Caco-2 (cell line): Measurements from ENCODE around the gene PBX2. TPM values are rescaled to one million over a fixed set of nuclear protein-coding genes. Genes with fewer than 3 reads are reported as not detected.

Experiments
- BruUV-seq: library from RNA; stranded (reverse); fragments of 400-500 nt; replicated peaks from 2 replicates; lab custom pipeline; 2021; lab: Mats Ljungman, UMichigan
- CTCF ChIA-PET: fragments of 300-600 bp; sonication (Branson Sonifier 250); formaldehyde crosslinking; loops from one replicate; lab custom pipeline; 2022; ENCODE audit warnings: antibody characterized with exemption; lab: Charles Lee
- POLR2A ChIA-PET: fragments of 300-600 bp; sonication (Branson Sonifier 250); formaldehyde crosslinking; loops from one replicate; lab custom pipeline; 2022; ENCODE audit warnings: antibody characterized with exemption; lab: Charles Lee
- DNase-seq, 2 experiments: peaks; one replicate each; pipeline versions ENCODE4 v3.0.0 to v3.0.0-alpha.2; 2020 to 2022
- H3K27me3 ChIP-seq: replicated peaks from 2 replicates; pipeline ENCODE4 v1.6.0; 2011; ENCODE audit warnings: low read length; ENCODE audit not compliant: control insufficient read depth, insufficient read depth
- H3K36me3 ChIP-seq: 2 replicates; pipeline ENCODE4 v1.5.1; 2011; ENCODE audit warnings: low read length; ENCODE audit not compliant: control insufficient read depth, insufficient read depth
- H3K4me1 ChIP-seq: fragments of 250-450 bp; sonication (Bioruptor Pico); 2 replicates; pipeline ENCODE4 v1.5.1; 2020; ENCODE audit warnings: mild to moderate bottlenecking
- H3K4me3 ChIP-seq: 2 replicates; pipeline ENCODE4 v1.5.1; 2011; ENCODE audit warnings: low read depth, mild to moderate bottlenecking, control low read depth, low read length
- H3K9me3 ChIP-seq: fragments of 250-450 bp; sonication (Bioruptor Pico); 2 replicates; pipeline ENCODE4 v1.5.1; 2020; ENCODE audit warnings: mild to moderate bottlenecking, moderate library complexity
- H3K27ac Mint-ChIP-seq: one replicate; pipeline ENCODE4 v1.8.0; 2022; ENCODE audit warnings: mixed read lengths; ENCODE audit not compliant: unreplicated experiment
- H3K27me3 Mint-ChIP-seq: one replicate; pipeline ENCODE4 v1.8.0; 2022; ENCODE audit warnings: mixed read lengths; ENCODE audit not compliant: insufficient read depth, unreplicated experiment
- H3K36me3 Mint-ChIP-seq: one replicate; pipeline ENCODE4 v1.8.0; 2022; ENCODE audit warnings: mild to moderate bottlenecking, mixed read lengths; ENCODE audit not compliant: insufficient read depth, unreplicated experiment
- H3K4me1 Mint-ChIP-seq: one replicate; pipeline ENCODE4 v1.8.0; 2022; ENCODE audit warnings: low read depth, mixed read lengths; ENCODE audit not compliant: unreplicated experiment
- H3K4me3 Mint-ChIP-seq: one replicate; pipeline ENCODE4 v1.8.0; 2022; ENCODE audit warnings: mild to moderate bottlenecking, moderate library complexity, mixed read lengths; ENCODE audit not compliant: unreplicated experiment
- H3K9me3 Mint-ChIP-seq: one replicate; pipeline ENCODE4 v1.8.0; 2022; ENCODE audit warnings: mixed read lengths; ENCODE audit not compliant: unreplicated experiment
- intact Hi-C: fragments of 100-400 bp; cut with micrococcal nuclease; formaldehyde crosslinking; loops from one replicate; pipeline ENCODE4 v1.10.0; 2022; ENCODE audit not compliant: unreplicated experiment
- total RNA-seq: library from RNA; stranded (reverse); gene quantifications from 2 replicates; pipeline ENCODE4 v1.2.3, GENCODE V29; 2022
- TF ChIP-seq, protein P1 (sequence below), 2 experiments: fragments of 200-600 bp in 1 of 2; IDR thresholded peaks; 1 replicate in 1 of 2; 2 replicates in 1 of 2; pipeline versions ENCODE4 v1.5.1 to v1.8.0; 2011 to 2022; ENCODE audit warnings: antibody characterized with exemption in 1 of 2, control low read depth in 1 of 2, inconsistent platforms in 1 of 2, low read depth in 1 of 2, low read length in 1 of 2, mild to moderate bottlenecking in 1 of 2, moderate library complexity in 1 of 2; ENCODE audit not compliant: insufficient read depth in 1 of 2, severe bottlenecking in 1 of 2, unreplicated experiment in 1 of 2

PBX2 gene
- total RNA-seq, 1 experiment from 2014 or later = 96.3 TPM

DNA sequence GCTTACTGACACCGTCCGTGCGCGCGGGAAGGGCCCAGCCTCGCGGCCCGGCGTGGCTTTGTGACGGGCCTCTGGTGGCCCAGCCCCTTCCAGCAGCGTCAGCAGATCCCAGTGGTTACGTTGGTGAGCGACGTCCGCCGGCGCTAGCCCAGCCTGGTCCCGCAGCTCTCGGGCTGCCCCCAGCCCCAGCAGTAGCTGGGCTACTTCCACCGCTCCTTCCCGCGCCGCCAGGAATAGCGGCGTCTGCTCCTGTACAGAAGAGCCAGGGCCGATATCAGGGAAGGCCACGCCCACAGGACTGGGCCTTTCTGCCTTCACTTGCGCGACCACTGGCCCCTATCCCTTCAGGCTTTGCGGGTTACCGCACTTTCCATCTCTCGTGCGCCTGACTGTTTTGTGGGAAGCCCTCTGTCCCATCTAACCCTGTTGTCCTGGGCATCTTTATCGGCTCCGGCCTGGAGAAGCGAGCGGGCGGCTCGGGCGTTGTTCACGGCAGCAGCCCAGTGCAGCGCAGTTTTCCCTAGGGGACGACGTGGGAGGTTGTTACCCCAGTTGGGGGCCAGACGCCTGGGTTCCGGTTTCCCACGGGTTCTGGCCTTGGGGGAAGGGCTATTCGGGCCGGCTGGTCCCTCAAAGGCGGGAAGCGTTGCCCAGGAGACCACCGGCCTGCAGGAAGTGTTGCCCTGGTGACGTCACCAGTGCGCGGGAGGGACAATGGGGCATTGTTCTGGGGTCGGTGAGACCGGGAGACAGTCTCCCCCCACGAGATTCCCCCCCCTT is 6.1 kb upstream of the PBX2 start:
- Mint-ChIP-seq H3K27me3 (no peaks in the 10 kb centered on the region), H3K27ac (peak overlapping the region; percentile 99), H3K9me3 (no peaks in the 10 kb centered on the region), H3K4me3 (peak overlapping the region; percentile 94), H3K36me3 (peaks cover 16% of the 10 kb centered on the region), H3K4me1 (peaks cover 16% of the 10 kb centered on the region)
- BruUV-seq = TSS peak; percentile 86
- Histone ChIP-seq H3K9me3 (no peaks in the 10 kb centered on the region), H3K4me1 (peaks cover 12% of the 10 kb centered on the region), H3K27me3 (no peaks in the 10 kb centered on the region), H3K36me3 (no peaks in the 10 kb centered on the region), H3K4me3 (peak overlapping the region; percentile 95)
- POLR2A ChIA-PET = interaction anchor here (0.5 to 1.5 kb wide), 15 partner anchors 9 to 776 kb away, joined by 3 to 29 read pairs (median 4); partner anchors contain the start of genes AGPAT1, ATF6B, DXO and FKBPL
- peak; percentile 77 to 85 for DNase-seq
- intact Hi-C loops = loop anchor here (1.0 to 10.0 kb wide), 4 partner anchors 19 to 769 kb away; partner anchors contain the start of genes BRD2 and PPT2
- CTCF ChIA-PET = interaction anchor here (0.5 to 1.7 kb wide), 24 partner anchors 10 to 789 kb away, joined by 3 to 24 read pairs (median 4); partner anchors contain the start of genes ATF6B, FKBPL, PRRT1 and RNF5
- TF ChIP-seq, protein P1, sequence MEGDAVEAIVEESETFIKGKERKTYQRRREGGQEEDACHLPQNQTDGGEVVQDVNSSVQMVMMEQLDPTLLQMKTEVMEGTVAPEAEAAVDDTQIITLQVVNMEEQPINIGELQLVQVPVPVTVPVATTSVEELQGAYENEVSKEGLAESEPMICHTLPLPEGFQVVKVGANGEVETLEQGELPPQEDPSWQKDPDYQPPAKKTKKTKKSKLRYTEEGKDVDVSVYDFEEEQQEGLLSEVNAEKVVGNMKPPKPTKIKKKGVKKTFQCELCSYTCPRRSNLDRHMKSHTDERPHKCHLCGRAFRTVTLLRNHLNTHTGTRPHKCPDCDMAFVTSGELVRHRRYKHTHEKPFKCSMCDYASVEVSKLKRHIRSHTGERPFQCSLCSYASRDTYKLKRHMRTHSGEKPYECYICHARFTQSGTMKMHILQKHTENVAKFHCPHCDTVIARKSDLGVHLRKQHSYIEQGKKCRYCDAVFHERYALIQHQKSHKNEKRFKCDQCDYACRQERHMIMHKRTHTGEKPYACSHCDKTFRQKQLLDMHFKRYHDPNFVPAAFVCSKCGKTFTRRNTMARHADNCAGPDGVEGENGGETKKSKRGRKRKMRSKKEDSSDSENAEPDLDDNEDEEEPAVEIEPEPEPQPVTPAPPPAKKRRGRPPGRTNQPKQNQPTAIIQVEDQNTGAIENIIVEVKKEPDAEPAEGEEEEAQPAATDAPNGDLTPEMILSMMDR (IDR thresholded peaks at IDR 0.05; ENCODE audit: insufficient read depth in 1 of 2, low read depth in 1 of 2, low read length in 1 of 2, severe bottlenecking in 1 of 2, unreplicated experiment in 1 of 2) = peak in 1 of 2 experiments; percentile 7

- Mint-ChIP-seq H3K9me3 (no peaks in the 10 kb centered on the region), H3K27ac (peak overlapping the region; percentile 99), H3K27me3 (no peaks in the 10 kb centered on the region), H3K4me1 (peaks cover 16% of the 10 kb centered on the region), H3K4me3 (peak overlapping the region; percentile 94), H3K36me3 (peaks cover 16% of the 10 kb centered on the region)
- no peaks in the 10 kb centered on the region for H3K9me3 ChIP-seq
- intact Hi-C loops = loop anchor here (1.0 to 10.0 kb wide), 4 partner anchors 18 to 769 kb away; partner anchors contain the start of genes BRD2 and PPT2
- DNase-seq = peak; percentile 100
- H3K36me3 ChIP-seq = no peaks in the 10 kb centered on the region
- H3K4me1 ChIP-seq = peaks cover 15% of the 10 kb centered on the region
- ChIA-PET CTCF (interaction anchor here (0.5 to 1.7 kb wide), 24 partner anchors 11 to 789 kb away, joined by 3 to 24 read pairs (median 4); partner anchors contain the start of genes ATF6B, FKBPL, PRRT1 and RNF5), POLR2A (interaction anchor here (0.5 to 1.5 kb wide), 14 partner anchors 9 to 1004 kb away, joined by 3 to 29 read pairs (median 6); partner anchors contain the start of genes AGPAT1, ATF6B, FKBPL and NEU1)
- TF ChIP-seq, protein P1 (IDR thresholded peaks at IDR 0.05; ENCODE audit: insufficient read depth in 1 of 2, low read depth in 1 of 2, low read length in 1 of 2, severe bottlenecking in 1 of 2, unreplicated experiment in 1 of 2) = peak; percentile 17 to 70
- no peaks in the 10 kb centered on the region for H3K27me3 ChIP-seq
- no TSS peak for BruUV-seq
- peak overlapping the region; percentile 95 for H3K4me3 ChIP-seq
Measured at GRCh38 chr6:32195652-32195901, 5.6 kb upstream of the PBX2 start.
